Endothelial cell (in vitro differentiated cells): ENCODE results near the gene DHRS12. TPM values are rescaled to one million over a fixed set of nuclear protein-coding genes. Genes with fewer than 3 reads are reported as not detected.

Experiments used
- DNase-seq: peaks from one replicate; pipeline ENCODE4 v3.0.0; 2021; ENCODE audit warnings: low spot score
- H3K27ac Mint-ChIP-seq: one replicate; pipeline ENCODE4 v1.8.0; 2021; ENCODE audit warnings: mixed read lengths, inconsistent platforms; ENCODE audit not compliant: unreplicated experiment
- H3K27me3 Mint-ChIP-seq: one replicate; pipeline ENCODE4 v1.8.0; 2021; ENCODE audit warnings: mild to moderate bottlenecking, moderate library complexity, mixed read lengths, inconsistent platforms; ENCODE audit not compliant: unreplicated experiment
- H3K36me3 Mint-ChIP-seq: one replicate; pipeline ENCODE4 v1.8.0; 2021; ENCODE audit warnings: mild to moderate bottlenecking, low read depth, mixed read lengths, inconsistent platforms; ENCODE audit not compliant: unreplicated experiment
- H3K4me1 Mint-ChIP-seq: one replicate; pipeline ENCODE4 v1.8.0; 2021; ENCODE audit warnings: mild to moderate bottlenecking, mixed read lengths, inconsistent platforms; ENCODE audit not compliant: unreplicated experiment
- H3K4me3 Mint-ChIP-seq: one replicate; pipeline ENCODE4 v1.8.0; 2021; ENCODE audit warnings: mild to moderate bottlenecking, mixed read lengths, inconsistent platforms; ENCODE audit not compliant: unreplicated experiment
- H3K9me3 Mint-ChIP-seq: one replicate; pipeline ENCODE4 v1.8.0; 2021; ENCODE audit warnings: mixed read lengths, inconsistent platforms; ENCODE audit not compliant: unreplicated experiment
- CTCF ChIP-seq: fragments of 200-600 bp; sonication (generic); IDR thresholded peaks from one replicate; pipeline ENCODE4 v1.5.0; 2021; ENCODE audit warnings: antibody characterized with exemption; ENCODE audit not compliant: unreplicated experiment
- total RNA-seq: library from RNA; stranded (reverse); fragmentation: NEBNext Ultra II Directional; extraction: Animal tissue kit (Norgen Biotek cat#: 25700); gene quantifications from one replicate; pipeline ENCODE4 v1.2.1, GENCODE V29; 2021; ENCODE audit not compliant: unreplicated experiment

Gene DHRS12
- total RNA-seq, 1 donor from 2014 or later, result 13.3 TPM

- TF ChIP-seq CTCF, result no peak
- no peaks in the 10 kb centered on the region for H3K9me3 Mint-ChIP-seq
- H3K4me3 Mint-ChIP-seq, result no peak overlapping the region
- H3K27me3 Mint-ChIP-seq, result peaks cover 18% of the 10 kb centered on the region
- peaks cover 2% of the 10 kb centered on the region for H3K36me3 Mint-ChIP-seq
- H3K27ac Mint-ChIP-seq, result no peak overlapping the region
- DNase-seq, result no peak
- H3K4me1 Mint-ChIP-seq, result peaks cover 2% of the 10 kb centered on the region
Measured at GRCh38 chr13:51771418-51772104, 32.4 kb downstream of the DHRS12 start.

- no peak overlapping the region for H3K27ac Mint-ChIP-seq
- no peak for DNase-seq
- H3K4me1 Mint-ChIP-seq, result peaks cover 2% of the 10 kb centered on the region
- H3K27me3 Mint-ChIP-seq, result peaks cover 19% of the 10 kb centered on the region
- H3K36me3 Mint-ChIP-seq, result peaks cover 6% of the 10 kb centered on the region
- TF ChIP-seq CTCF, result no peak
- H3K4me3 Mint-ChIP-seq, result no peak overlapping the region
- H3K9me3 Mint-ChIP-seq, result no peaks in the 10 kb centered on the region
Measured at GRCh38 chr13:51770681-51771417, 33.1 kb downstream of the DHRS12 start.

- no peak for TF ChIP-seq CTCF
- Mint-ChIP-seq H3K9me3 (no peaks in the 10 kb centered on the region), H3K27ac (peak overlapping the region; percentile 57), H3K4me1 (peaks cover 2% of the 10 kb centered on the region), H3K27me3 (peaks cover 19% of the 10 kb centered on the region), H3K36me3 (peaks cover 6% of the 10 kb centered on the region), H3K4me3 (no peak overlapping the region)
- DNase-seq, result no peak
Measured at GRCh38 chr13:51770160-51770559, 33.8 kb downstream of the DHRS12 start.

- H3K4me1 Mint-ChIP-seq, result peaks cover 6% of the 10 kb centered on the region
- H3K36me3 Mint-ChIP-seq, result peaks cover 6% of the 10 kb centered on the region
- DNase-seq, result no peak
- H3K27me3 Mint-ChIP-seq, result peaks cover 19% of the 10 kb centered on the region
- no peak overlapping the region for H3K4me3 Mint-ChIP-seq
- H3K9me3 Mint-ChIP-seq, result no peaks in the 10 kb centered on the region
- H3K27ac Mint-ChIP-seq, result no peak overlapping the region
- no peak for TF ChIP-seq CTCF
Measured at GRCh38 chr13:51769455-51770127, 34.4 kb downstream of the DHRS12 start.
